Liver (tissue), 9 donors: Measurements from ENCODE around the gene RAE1. TPM values are rescaled to one million over a fixed set of nuclear protein-coding genes. Genes with fewer than 3 reads are reported as not detected.

Experiments
- DNase-seq: peaks from one replicate; pipeline ENCODE4 v3.0.0-alpha.2; 2017; ENCODE audit warnings: low spot score
- H3K27ac ChIP-seq, 2 donors: one replicate each; pipeline ENCODE4 v1.7.0; 2013; ENCODE audit warnings: inconsistent platforms in 2 of 2, low read length in 2 of 2, control low read depth in 1 of 2, low read depth in 1 of 2, mild to moderate bottlenecking in 1 of 2
- H3K27me3 ChIP-seq, 4 donors: one replicate each; pipeline versions ENCODE4 v1.6.1 to v1.7.0; 2013; ENCODE audit warnings: low read length in 3 of 4, inconsistent platforms in 1 of 4, mild to moderate bottlenecking in 1 of 4, moderate library complexity in 1 of 4; ENCODE audit not compliant: control insufficient read depth in 4 of 4, insufficient read depth in 4 of 4
- H3K36me3 ChIP-seq, 4 donors: one replicate each; pipeline versions ENCODE4 v1.6.1 to v1.7.0; 2013; ENCODE audit warnings: low read length in 3 of 4, mild to moderate bottlenecking in 3 of 4, low read depth in 1 of 4, moderate library complexity in 1 of 4; ENCODE audit not compliant: control insufficient read depth in 4 of 4, insufficient read depth in 3 of 4
- H3K4me1 ChIP-seq, 4 donors: one replicate each; pipeline versions ENCODE4 v1.6.1 to v1.7.0; 2013; ENCODE audit warnings: low read length in 3 of 4, mild to moderate bottlenecking in 3 of 4, moderate library complexity in 1 of 4; ENCODE audit not compliant: control insufficient read depth in 4 of 4, insufficient read depth in 4 of 4
- H3K4me3 ChIP-seq, 3 donors: one replicate each; pipeline versions ENCODE4 v1.6.1 to v1.7.0; 2013; ENCODE audit warnings: low read length in 3 of 3, control low read depth in 1 of 3, low read depth in 1 of 3, mild to moderate bottlenecking in 1 of 3
- H3K9ac ChIP-seq, 2 donors: one replicate each; pipeline ENCODE4 v1.7.0; 2013; ENCODE audit warnings: low read length in 2 of 2, mild to moderate bottlenecking in 2 of 2, moderate library complexity in 2 of 2, control low read depth in 1 of 2, low read depth in 1 of 2
- H3K9me3 ChIP-seq, 4 donors: one replicate each; pipeline versions ENCODE4 v1.6.1 to v1.7.0; 2013; ENCODE audit warnings: low read length in 3 of 4; ENCODE audit not compliant: control insufficient read depth in 4 of 4
- ATF3 ChIP-seq: IDR thresholded peaks from 2 replicates; pipeline ENCODE4 v1.6.1; 2016; ENCODE audit warnings: antibody characterized with exemption
- EGR1 ChIP-seq, 2 donors: IDR thresholded peaks; 2 replicates each; pipeline ENCODE4 v1.6.1; 2016 to 2018; ENCODE audit warnings: antibody characterized with exemption in 2 of 2, low read depth in 2 of 2
- FOXA2 ChIP-seq: IDR thresholded peaks from 2 replicates; pipeline ENCODE4 v1.6.1; 2016; ENCODE audit warnings: antibody characterized with exemption
- GABPA ChIP-seq, 2 donors: IDR thresholded peaks in 1 of 2; conservative IDR thresholded peaks in 1 of 2; 2 replicates each; pipeline ENCODE4 v1.6.1; 2016; ENCODE audit warnings: antibody characterized with exemption in 2 of 2, mild to moderate bottlenecking in 1 of 2, moderate library complexity in 1 of 2
- HNF4A ChIP-seq, 2 donors: conservative IDR thresholded peaks; 2 replicates each; pipeline ENCODE4 v1.6.1; 2016; ENCODE audit warnings: antibody characterized with exemption in 2 of 2, mild to moderate bottlenecking in 2 of 2
- HNF4G ChIP-seq: IDR thresholded peaks from 2 replicates; pipeline ENCODE4 v1.6.1; 2016; ENCODE audit warnings: antibody characterized with exemption
- JUND ChIP-seq, 2 donors: IDR thresholded peaks; 2 replicates each; pipeline ENCODE4 v1.6.1; 2016; ENCODE audit warnings: antibody characterized with exemption in 2 of 2
- RAD21 ChIP-seq, 2 donors: IDR thresholded peaks; 2 replicates each; pipeline ENCODE4 v1.6.1; 2016; ENCODE audit warnings: antibody characterized with exemption in 2 of 2, mild to moderate bottlenecking in 2 of 2
- REST ChIP-seq: IDR thresholded peaks from 2 replicates; pipeline ENCODE4 v1.6.1; 2016; ENCODE audit warnings: antibody characterized with exemption, mild to moderate bottlenecking
- RXRA ChIP-seq, 2 donors: IDR thresholded peaks; 2 replicates each; pipeline ENCODE4 v1.6.1; 2017 to 2018; ENCODE audit warnings: antibody characterized with exemption in 2 of 2, mild to moderate bottlenecking in 1 of 2
- SP1 ChIP-seq: IDR thresholded peaks from 2 replicates; pipeline ENCODE4 v1.6.1; 2018; ENCODE audit warnings: antibody characterized with exemption, mild to moderate bottlenecking
- YY1 ChIP-seq: IDR thresholded peaks from 2 replicates; pipeline ENCODE4 v1.6.1; 2016; ENCODE audit warnings: antibody characterized with exemption, mild to moderate bottlenecking
- ZBTB33 ChIP-seq: IDR thresholded peaks from 2 replicates; pipeline ENCODE4 v1.6.1; 2016; ENCODE audit warnings: antibody characterized with exemption
- WGBS: extraction: QIAGEN DNeasy Blood & Tissue Kit; methylation state at CpG from one replicate; pipeline ENCODE4 v1.1.7; 2013; 5-methylcytosine and 5-hydroxymethylcytosine counted together
- polyA plus RNA-seq, 2 donors: library from polyadenylated mRNA; stranded (reverse) in 1 of 2; unstranded in 1 of 2; fragments of 200-250 nt in 1 of 2; fragments of >200 nt in 1 of 2; fragmentation: Nextera tagmentation in 1 of 2; extraction: Ambion mirVana in 1 of 2; gene quantifications; one replicate each; pipeline versions ENCODE4 v1.2.1 to v1.2.3, GENCODE V29; 2013 to 2015
- total RNA-seq, 2 donors: library from RNA; depleted of rRNA; stranded (reverse); fragments of >200 nt; gene quantifications; one replicate each; pipeline ENCODE4 v1.2.3, GENCODE V29; 2014
- TF ChIP-seq, protein P1 (sequence below): IDR thresholded peaks from 2 replicates; pipeline ENCODE4 v1.6.1; 2016; ENCODE audit warnings: antibody characterized with exemption
- TF ChIP-seq, protein P2 (sequence below): fragments of 150-350 bp; IDR thresholded peaks from 2 replicates; pipeline ENCODE4 v1.5.1; 2017; ENCODE audit warnings: improper control_type of control experiment, low read depth, low read length; ENCODE audit not compliant: missing input control
- donor health status: healthy.
- donor health status: healthy.
- donor health status: healthy.
- donor health status: healthy.
- donor health status: healthy.

The RAE1 gene
- total and polyA plus RNA-seq, 4 donors = 10.0 to 15.5 (median 13.5) TPM

DNA sequence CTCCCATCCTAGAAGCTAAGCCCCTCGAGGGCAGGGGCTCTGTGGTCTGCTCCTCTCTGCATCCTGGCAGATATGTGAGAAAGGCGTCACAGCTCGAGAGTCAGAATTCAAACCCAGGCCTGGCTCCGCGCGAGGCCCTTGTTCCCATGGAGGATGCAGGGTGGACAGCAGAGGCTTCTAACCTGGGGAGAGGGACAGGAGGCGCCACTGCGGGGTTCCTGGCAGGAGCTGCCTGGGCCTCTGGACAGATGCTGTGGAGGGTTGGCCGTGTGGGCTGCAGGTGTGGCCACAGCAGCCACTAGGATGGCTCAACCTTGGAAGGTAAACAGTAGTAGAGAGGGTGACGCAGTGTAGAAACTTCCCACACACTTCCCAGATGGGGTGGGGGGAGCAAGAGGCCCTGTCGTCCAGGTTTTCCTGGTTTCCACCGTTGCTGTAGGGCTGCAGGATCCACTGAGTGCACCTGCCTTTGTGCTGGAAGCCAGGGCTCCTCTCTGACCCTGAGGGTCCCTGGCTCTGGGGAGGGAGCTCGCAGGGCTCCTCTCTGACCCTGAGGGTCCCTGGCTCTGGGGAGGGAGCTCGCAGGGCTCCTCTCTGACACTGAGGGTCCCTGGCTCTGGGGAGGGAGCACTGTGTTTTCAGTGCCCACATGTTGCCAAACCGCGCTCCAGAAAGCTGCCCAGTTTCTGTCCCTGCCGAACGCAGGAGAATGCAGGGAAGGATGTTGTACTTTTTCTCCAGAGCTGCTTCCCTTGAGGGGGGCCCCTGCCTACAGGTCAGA is 54.4 kb downstream of the RAE1 start:
- no peak for DNase-seq
- 93% methylated on average over 18 of the region's 18 CpGs for WGBS
- Histone ChIP-seq H3K4me1 (no peaks in the 10 kb centered on the region), H3K36me3 (peaks cover 5 to 29% (median 8%) of the 10 kb centered on the region in 4 donors), H3K9me3 (no peaks in the 10 kb centered on the region), H3K27me3 (no peaks in the 10 kb centered on the region), H3K4me3 (no peak overlapping the region), H3K27ac (no peak overlapping the region), H3K9ac (no peak overlapping the region)
- no peak for TF ChIP-seq HNF4A (conservative IDR thresholded peaks at IDR 0.05)
- TF ChIP-seq EGR1 (IDR thresholded peaks at IDR 0.05; ENCODE audit: low read depth in 2 of 2) = no peak
- no peak for TF ChIP-seq FOXA2
- TF ChIP-seq GABPA (IDR thresholded peaks at IDR 0.05 in 1 of 2, conservative IDR thresholded peaks at IDR 0.05 in 1 of 2) = no peak
- TF ChIP-seq JUND (IDR thresholded peaks at IDR 0.05) = no peak

GRCh38 chr20:57407541-57407956 is 56.5 kb downstream of the RAE1 start:
- Histone ChIP-seq H3K27ac (no peak overlapping the region), H3K9ac (no peak overlapping the region), H3K4me1 (no peaks in the 10 kb centered on the region), H3K9me3 (no peaks in the 10 kb centered on the region), H3K4me3 (no peak overlapping the region), H3K27me3 (no peaks in the 10 kb centered on the region), H3K36me3 (peaks cover 5 to 29% (median 8%) of the 10 kb centered on the region in 4 donors)
- WGBS = 97% methylated on average over 29 of the region's 29 CpGs
- TF ChIP-seq YY1 = no peak
- TF ChIP-seq EGR1 (IDR thresholded peaks at IDR 0.05; ENCODE audit: low read depth in 2 of 2) = no peak
- no peak for TF ChIP-seq HNF4G
- TF ChIP-seq SP1 = no peak
- TF ChIP-seq RAD21 (IDR thresholded peaks at IDR 0.05) = no peak
- TF ChIP-seq, protein P1, sequence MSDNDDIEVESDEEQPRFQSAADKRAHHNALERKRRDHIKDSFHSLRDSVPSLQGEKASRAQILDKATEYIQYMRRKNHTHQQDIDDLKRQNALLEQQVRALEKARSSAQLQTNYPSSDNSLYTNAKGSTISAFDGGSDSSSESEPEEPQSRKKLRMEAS = no peak
- no peak for TF ChIP-seq ZBTB33
- no peak for TF ChIP-seq GABPA (IDR thresholded peaks at IDR 0.05 in 1 of 2, conservative IDR thresholded peaks at IDR 0.05 in 1 of 2)
- TF ChIP-seq RXRA (IDR thresholded peaks at IDR 0.05) = no peak
- no peak for TF ChIP-seq JUND (IDR thresholded peaks at IDR 0.05)
- DNase-seq = no peak

DNA sequence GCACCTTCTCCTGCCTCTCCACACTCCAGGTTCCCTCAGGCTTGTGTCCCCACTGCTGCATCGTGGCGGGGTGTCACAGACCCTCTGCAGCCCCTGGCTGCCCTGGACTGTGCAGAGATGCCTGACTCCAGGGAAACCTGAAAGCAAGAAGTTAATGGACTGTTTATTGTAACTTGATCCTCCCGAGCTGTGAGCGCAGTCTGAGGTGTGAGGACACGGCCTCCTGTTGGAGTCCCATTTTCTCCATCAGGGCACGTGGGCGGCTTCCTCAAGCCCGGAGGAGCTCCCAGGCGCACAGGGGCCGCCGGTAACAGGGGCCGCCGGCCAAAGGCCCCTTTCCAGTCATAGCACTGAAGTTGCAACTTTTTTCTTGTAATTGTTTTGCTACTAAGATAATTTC is 57.1 kb downstream of the RAE1 start:
- Histone ChIP-seq H3K27me3 (no peaks in the 10 kb centered on the region), H3K9me3 (no peaks in the 10 kb centered on the region), H3K9ac (no peak overlapping the region), H3K27ac (no peak overlapping the region), H3K36me3 (peaks cover 5 to 29% (median 8%) of the 10 kb centered on the region in 4 donors), H3K4me1 (no peaks in the 10 kb centered on the region), H3K4me3 (no peak overlapping the region)
- no peak for DNase-seq
- WGBS = 93% methylated on average over 13 of the region's 13 CpGs
- TF ChIP-seq EGR1 (IDR thresholded peaks at IDR 0.05; ENCODE audit: low read depth in 2 of 2) (no peak), GABPA (IDR thresholded peaks at IDR 0.05 in 1 of 2, conservative IDR thresholded peaks at IDR 0.05 in 1 of 2) (no peak), REST (no peak), HNF4G (no peak), RAD21 (IDR thresholded peaks at IDR 0.05) (no peak), FOXA2 (no peak), ATF3 (no peak), ZBTB33 (no peak)
- TF ChIP-seq, protein P1 = no peak
- TF ChIP-seq, protein P2, sequence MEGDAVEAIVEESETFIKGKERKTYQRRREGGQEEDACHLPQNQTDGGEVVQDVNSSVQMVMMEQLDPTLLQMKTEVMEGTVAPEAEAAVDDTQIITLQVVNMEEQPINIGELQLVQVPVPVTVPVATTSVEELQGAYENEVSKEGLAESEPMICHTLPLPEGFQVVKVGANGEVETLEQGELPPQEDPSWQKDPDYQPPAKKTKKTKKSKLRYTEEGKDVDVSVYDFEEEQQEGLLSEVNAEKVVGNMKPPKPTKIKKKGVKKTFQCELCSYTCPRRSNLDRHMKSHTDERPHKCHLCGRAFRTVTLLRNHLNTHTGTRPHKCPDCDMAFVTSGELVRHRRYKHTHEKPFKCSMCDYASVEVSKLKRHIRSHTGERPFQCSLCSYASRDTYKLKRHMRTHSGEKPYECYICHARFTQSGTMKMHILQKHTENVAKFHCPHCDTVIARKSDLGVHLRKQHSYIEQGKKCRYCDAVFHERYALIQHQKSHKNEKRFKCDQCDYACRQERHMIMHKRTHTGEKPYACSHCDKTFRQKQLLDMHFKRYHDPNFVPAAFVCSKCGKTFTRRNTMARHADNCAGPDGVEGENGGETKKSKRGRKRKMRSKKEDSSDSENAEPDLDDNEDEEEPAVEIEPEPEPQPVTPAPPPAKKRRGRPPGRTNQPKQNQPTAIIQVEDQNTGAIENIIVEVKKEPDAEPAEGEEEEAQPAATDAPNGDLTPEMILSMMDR = no peak
